Measurements from ENCODE around the gene CLK2. TPM values are rescaled to one million over a fixed set of nuclear protein-coding genes. Genes with fewer than 3 reads are reported as not detected.

Gene CLK2
- total RNA-seq, 1 donor from 2014 or later = 19.7 TPM

GRCh38 chr1:155260276-155260675 is 13.0 kb downstream of the CLK2 start:
- FAIRE-seq (no peak), DNase-seq (ENCODE audit: low read depth) (no peak)
- H3K36me3 ChIP-seq (ENCODE audit: control insufficient read depth, insufficient read depth, low read length) = peaks cover 18% of the 10 kb centered on the region
- H3K4me3 ChIP-seq (ENCODE audit: low read depth, low read length) = no peak overlapping the region
- no peaks in the 10 kb centered on the region for H3K27me3 ChIP-seq (ENCODE audit: control insufficient read depth, insufficient read depth, low read length)
- TF ChIP-seq CTCF (IDR thresholded peaks at IDR 0.05; ENCODE audit: insufficient read depth, low read length, severe bottlenecking) = no peak

DNA sequence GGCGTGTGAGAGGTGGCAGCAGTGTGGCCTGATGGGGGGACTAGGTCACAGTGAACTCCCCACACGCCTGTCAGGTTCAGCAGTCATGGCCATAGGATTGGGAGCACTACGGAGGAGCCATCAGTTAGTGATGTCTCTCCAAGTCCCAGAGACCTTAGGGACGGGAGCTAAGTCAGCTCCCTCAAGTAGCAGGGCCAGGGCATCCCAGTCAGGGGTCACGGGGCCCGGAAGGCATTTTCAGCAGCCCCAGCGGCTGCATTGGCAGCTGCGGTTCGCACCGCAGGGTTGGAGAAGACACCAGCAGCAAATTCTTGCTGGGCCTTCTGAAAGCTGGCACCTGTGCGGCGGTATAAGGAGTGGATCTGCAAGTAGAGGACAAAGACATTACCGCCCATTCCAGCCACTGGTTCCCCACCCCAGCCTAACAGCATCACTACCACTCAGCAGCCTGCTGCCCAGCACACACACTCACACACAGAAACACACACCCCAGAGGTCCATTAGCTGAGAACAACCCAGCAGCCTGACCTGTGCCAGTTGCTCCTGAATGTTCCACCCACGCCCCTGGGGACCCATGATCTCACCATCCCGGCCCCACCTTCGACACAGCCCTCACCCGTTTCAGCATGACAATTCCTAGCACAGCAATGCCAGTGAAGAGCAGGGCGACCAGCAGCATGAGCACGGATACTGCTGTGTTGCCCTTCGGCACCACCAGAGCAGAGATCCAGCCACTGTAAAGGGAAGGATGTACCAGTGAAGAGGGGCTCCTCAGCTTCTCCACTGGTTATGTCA is 17.0 kb downstream of the CLK2 start:
- Histone ChIP-seq H3K4me3 (ENCODE audit: low read depth, low read length) (no peak overlapping the region), H3K36me3 (ENCODE audit: control insufficient read depth, insufficient read depth, low read length) (peaks cover 8% of the 10 kb centered on the region), H3K27me3 (ENCODE audit: control insufficient read depth, insufficient read depth, low read length) (no peaks in the 10 kb centered on the region)
- TF ChIP-seq CTCF (IDR thresholded peaks at IDR 0.05; ENCODE audit: insufficient read depth, low read length, severe bottlenecking) = no peak
- FAIRE-seq (no peak), DNase-seq (ENCODE audit: low read depth) (no peak)

- FAIRE-seq (no peak), DNase-seq (ENCODE audit: low read depth) (peak; percentile 62)
- Histone ChIP-seq H3K4me3 (ENCODE audit: low read depth, low read length) (peak within 1 kb of the TSS; percentile 82), H3K36me3 (ENCODE audit: control insufficient read depth, insufficient read depth, low read length) (peaks cover 8% of the 10 kb centered on the region), H3K27me3 (ENCODE audit: control insufficient read depth, insufficient read depth, low read length) (no peaks in the 10 kb centered on the region)
- no peak for TF ChIP-seq CTCF (IDR thresholded peaks at IDR 0.05; ENCODE audit: insufficient read depth, low read length, severe bottlenecking)
Measured at GRCh38 chr1:155255243-155256007, 17.9 kb downstream of the CLK2 start, which contains the start of gene ENTREP3. Gene ENTREP3, minus strand, starts transcription at chr1:155255483. Its CDS starts 606 bp downstream, at chr1:155254877.

- Histone ChIP-seq H3K27me3 (ENCODE audit: control insufficient read depth, insufficient read depth, low read length) (no peaks in the 10 kb centered on the region), H3K4me3 (ENCODE audit: low read depth, low read length) (peak overlapping the region; percentile 82), H3K36me3 (ENCODE audit: control insufficient read depth, insufficient read depth, low read length) (peaks cover 4% of the 10 kb centered on the region)
- no peak for TF ChIP-seq CTCF (IDR thresholded peaks at IDR 0.05; ENCODE audit: insufficient read depth, low read length, severe bottlenecking)
- FAIRE-seq (no peak), DNase-seq (ENCODE audit: low read depth) (no peak)
Measured at GRCh38 chr1:155254714-155255242, 18.5 kb downstream of the CLK2 start.

DNA sequence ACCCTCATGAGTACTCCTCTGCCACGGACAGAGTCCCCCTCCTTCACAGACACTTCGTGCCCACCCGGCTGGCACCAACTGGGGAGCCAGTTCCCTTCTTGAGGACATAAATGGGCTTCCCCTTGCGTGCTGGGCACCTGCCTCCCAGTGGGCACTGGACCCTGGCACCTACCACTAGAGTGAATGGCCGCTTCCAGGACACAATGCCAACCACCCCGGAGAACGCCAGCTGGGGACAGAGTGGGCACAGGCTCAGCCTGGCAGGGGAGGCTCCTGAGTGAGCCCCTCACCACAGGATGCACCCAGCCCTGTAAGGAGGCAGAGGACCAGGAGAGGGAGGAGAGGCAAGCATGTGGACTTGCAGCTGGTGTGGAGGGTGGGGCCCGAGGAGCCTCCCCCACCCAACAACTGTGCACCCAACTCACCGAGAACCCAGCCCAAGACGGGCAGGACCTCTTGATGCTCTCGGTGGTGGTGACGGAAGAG is 19.0 kb downstream of the CLK2 start:
- no peak for TF ChIP-seq CTCF (IDR thresholded peaks at IDR 0.05; ENCODE audit: insufficient read depth, low read length, severe bottlenecking)
- Histone ChIP-seq H3K4me3 (ENCODE audit: low read depth, low read length) (peak overlapping the region; percentile 82), H3K27me3 (ENCODE audit: control insufficient read depth, insufficient read depth, low read length) (no peaks in the 10 kb centered on the region), H3K36me3 (ENCODE audit: control insufficient read depth, insufficient read depth, low read length) (peaks cover 4% of the 10 kb centered on the region)
- DNase-seq (ENCODE audit: low read depth) = no peak
- no peak for FAIRE-seq
